HTR-8/SVneo (cell line): ENCODE measurements around the gene TGM3.

Source experiments
- DNase-seq: peaks from one replicate; pipeline ENCODE4 v3.0.0; 2011; ENCODE audit warnings: low spot score, mixed read lengths; ENCODE audit not compliant: insufficient read length
- FAIRE-seq: peaks from 2 replicates; lab custom pipeline; 2011; peaks lifted over from hg19 to GRCh38; lab: Jason Lieb, UNC

TGM3 gene

DNA sequence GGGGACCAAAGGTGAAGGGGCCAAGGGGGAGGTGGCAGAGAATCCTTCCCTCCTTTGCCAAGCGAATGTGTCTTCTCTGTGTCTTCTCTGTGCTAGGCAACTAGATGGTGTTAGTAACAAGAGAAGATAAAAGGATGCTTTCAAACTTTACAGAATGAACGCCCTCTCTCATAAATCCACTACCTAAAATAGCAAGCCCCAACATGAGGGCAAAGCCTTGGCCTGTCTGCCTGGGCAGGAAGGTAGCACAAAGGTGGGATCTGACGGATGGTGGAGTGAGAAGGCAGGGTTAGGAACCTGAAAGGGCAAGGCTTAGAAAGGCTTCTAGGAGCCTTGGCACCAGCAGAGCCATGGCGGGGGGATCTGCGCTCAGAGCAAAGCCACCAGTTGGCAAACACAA lies 13.6 kb upstream of the TGM3 start:
- FAIRE-seq, result no peak
- no peak for DNase-seq

DNA sequence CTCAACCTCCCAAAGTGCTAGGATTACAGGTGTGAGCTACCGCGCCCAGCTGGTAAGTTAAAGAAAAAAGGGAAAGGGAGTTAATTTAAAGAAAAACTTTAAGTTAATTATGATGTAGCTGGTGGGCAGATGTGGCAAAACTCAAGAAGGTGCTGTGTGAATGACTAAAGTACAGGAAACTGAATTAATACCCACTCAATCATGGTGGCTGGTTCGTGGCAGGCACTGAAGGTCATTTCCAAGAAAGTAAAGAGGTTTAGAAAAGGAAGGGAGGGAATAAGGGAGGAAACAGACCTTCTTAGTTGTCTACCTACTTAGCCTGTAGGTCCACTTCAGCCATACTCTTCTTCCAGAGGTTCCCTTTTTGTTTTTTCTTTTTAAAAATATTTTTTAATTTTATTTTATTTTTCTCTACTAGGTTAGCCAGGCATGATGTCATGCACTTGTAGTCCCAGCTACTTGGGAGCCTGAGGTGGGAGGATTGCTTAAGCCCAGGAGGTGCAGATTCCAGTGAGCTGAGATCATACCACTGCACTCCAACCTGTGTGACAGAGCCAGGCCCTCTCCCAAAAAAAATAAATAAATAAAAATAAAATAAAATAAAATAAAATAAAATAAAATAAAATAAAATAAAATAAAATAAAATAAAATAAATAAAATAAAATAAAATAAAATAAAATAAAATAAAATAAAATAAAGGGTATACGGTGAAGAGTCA lies 11.9 kb upstream of the TGM3 start:
- no peak for DNase-seq

DNA sequence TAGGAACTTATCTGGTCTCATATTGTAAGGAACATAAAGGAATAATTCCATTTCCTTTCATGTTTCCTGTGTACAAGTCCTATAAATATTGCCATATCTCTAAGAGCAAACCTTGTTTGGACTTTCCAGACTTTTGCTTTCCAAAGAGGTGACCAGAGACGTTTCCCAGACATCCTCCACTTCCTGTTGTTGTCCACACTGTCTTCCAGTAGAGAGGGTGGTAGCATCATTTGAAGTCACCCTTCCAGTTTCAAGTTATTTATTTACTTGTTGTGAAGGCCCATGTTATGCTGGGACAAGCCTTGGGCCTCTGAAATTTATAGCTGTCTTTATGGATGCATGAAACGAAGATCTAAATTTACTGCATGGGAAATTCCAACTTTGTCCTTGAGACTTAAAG lies 10.6 kb upstream of the TGM3 start:
- DNase-seq (no peak), FAIRE-seq (no peak)

More for the DNA sequence above, 11.9 kb upstream of the TGM3 start:
- no peak for FAIRE-seq

DNA sequence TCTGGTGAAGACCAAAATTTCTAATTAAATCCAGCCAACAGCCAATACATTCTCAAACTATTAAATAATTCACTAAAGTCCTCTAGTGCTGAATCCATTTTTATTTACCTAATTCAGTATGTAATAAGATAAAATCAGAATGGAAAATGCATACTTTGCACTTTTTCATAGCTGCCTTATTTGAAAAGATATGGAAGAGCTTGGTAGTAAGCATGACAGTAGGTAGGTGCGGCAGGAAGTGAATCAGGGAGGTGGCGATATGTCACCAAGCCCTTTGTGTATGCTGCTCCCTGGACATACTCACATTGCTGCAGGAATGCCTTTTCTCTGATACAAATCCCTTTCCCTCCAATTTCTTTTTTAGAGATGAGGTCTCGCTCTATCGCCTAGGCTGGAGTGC lies 10.2 kb upstream of the TGM3 start:
- FAIRE-seq (no peak), DNase-seq (no peak)

DNA sequence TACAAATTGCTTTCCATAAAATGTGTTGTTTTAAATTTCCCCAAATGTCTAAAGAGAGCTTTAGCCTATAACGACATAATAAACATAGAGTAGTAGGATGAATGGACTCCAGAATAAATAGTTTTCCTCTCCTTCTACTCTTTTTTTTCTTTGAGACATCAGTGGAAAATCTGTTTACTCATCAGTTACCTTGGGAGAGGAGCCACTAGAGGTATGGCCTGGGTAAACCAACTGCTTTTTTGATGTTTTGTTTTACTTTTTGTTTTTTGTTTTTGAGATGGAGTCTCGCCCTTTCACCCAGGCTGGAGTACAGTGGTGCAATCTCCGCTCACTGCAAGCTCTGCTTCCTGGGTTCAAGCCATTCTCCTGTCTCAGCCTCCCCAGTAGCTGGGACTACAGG lies 8.3 kb upstream of the TGM3 start:
- DNase-seq, result no peak
- no peak for FAIRE-seq

DNA sequence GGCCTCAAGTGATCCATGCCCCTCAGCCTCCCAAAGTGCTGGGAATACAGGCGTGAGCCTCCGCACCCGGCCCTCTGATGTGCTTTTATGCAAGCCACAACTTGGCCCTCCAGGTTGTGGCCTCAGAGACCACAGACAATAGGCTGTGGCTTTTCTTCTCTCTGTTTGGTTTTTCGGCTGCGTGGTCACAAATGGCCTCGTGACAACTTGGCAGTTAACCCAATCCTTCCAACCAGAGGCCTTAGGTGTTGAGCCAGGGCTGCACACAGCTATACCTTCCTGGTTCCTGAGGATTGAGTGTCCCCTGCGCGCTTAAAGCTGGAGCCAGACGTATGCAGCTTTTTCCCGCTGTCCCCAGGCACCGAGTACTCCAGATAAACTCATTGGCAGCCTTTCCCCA lies 6.3 kb upstream of the TGM3 start:
- no peak for FAIRE-seq
- DNase-seq, result no peak

DNA sequence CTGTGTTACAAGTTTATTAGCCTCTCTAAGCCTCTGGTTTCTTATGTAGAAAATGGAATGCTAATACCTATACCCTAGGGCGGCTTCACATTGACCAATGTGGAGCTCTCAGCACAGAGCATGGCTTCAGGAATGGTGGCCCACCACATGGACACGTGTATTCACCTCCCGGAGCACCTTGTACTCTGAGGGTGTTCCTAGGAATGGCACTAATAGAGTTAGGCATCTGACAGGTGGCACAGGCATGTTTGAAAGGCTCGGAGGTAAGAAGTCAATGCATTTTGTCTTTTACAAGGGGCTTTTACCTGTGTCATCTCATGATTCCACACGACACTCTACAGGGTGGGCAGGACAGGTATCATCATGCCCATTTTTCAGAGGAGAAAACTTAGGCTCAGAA lies 5.3 kb upstream of the TGM3 start:
- FAIRE-seq (no peak), DNase-seq (no peak)

DNA sequence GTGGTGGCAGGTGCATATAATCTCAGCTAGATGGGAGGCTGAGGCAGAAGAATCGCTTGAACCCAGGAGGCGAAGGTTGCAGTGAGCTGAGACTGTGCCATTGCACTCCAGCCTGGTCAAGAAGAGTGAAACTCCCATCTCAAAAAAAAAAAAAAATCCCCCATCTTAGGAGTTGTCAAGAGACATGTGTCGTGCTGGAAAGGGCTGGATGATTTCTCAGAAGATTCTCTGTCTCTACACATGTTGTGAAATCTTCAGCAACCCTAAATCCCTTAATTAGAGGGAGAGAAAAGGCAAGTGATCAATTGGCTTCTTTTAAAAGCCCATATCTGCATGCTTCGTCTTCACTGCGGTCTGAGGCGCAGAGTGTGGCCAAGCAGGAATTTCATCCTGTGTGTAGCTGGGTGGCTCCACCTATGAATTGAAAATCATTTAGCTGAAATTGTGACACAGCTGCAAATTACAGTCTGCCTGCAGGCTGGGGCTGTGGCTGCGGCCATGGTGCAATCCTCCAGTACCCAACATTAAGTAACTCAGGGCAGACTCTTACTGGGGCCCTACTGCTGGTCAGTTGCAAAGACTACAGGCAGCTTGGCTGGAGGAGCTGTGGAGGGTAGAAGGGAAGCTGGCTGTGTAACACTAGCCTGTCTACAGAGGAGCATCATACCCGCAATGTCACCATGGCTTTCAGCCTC lies 3.2 kb upstream of the TGM3 start:
- FAIRE-seq (no peak), DNase-seq (no peak)

DNA sequence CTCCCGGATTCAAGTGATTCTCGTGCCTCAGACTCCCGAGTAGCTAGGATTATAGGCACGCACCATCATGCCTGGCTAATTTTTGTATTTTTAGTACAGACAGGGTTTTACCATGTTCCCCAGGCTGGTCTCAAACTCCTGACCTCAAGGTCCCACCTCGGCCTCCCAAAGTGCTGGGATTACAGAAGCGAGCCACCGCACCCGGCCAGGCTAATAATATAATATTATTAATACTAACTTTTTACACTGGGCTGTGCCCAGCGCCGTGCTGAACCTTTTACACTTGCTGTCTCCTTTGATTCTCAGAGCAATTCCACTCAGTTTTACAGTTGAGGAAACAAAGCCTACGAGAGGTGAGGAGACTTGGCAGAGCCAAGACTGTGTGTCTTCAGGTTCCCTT lies 2.3 kb upstream of the TGM3 start:
- DNase-seq, result no peak
- FAIRE-seq, result no peak

DNA sequence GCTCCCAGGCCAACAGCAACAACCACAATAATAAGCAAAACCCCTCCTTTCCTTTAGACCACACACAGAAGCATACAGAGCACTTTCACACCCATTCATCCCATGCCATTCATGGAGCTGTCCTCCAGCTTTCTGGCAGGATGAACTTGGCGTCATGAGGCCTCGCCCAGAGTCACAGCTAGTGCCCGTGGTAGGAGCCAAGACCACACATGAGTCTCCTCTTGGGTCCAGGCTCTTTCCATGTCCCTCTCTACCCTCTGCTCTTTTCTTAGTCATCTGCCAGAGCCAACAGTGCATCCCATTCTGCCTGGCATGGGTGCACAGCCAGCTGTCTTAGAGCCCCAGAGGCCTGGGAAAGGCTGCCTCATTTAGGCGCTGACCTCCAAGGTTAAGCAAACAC lies 1.8 kb upstream of the TGM3 start:
- no peak for DNase-seq
- FAIRE-seq, result no peak

DNA sequence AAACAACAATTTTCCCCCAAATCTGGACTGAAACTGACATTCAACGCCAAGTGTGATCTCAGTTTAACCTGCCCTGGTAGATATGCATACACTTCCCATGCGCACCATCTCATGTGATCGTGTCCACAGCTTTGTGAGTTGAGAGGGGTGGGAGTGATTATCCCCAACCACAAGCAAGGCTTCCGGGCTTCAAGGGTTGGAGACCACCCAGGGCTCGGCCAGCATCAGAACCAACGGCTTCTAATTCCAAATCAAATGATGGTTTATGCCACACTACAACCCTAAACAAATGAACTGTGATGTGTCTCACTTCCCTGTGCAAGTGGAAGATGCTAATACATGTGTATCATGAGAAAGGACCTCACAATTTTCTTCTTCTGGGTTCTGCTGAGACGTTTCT lies 515 bp upstream of the TGM3 start:
- no peak for FAIRE-seq
- no peak for DNase-seq

DNA sequence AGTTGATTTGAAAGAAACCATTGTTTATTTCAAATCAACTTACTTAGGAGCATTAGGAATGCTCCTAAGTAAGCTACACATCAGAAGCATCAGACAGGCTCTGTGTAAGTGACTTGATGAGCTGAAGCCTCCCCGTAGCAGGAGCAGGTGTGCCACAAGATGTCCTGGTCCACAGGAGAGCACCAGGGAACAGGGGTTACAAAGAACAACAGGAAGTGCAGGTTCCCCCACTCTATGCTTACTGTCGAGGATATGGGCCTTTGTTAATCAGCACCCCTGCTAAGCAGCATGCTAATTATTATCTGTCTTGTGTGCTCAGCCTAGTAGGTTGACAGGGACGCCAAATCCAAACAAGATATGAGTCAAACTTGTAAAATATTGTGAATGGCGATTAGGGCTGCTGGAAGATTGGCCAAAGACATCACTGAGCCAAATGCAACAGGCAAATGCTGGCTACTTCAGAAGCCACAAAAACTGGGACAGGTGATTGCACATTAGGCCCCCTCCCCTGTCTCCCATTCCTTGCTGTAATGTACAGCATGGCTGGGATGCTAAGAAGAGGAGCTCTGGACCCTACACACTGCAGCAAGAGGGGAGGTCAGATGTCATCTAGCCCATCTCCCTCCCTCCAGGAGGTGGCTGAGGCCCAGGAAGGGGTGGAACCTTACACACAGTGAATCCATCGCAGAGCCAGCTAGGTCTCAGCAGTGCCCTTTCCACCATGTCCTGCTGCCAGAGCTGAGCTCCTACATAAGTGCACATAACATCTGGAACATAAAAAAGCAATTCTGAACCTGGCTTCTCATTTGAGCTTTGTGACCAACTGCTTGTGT lies 939 bp downstream of the TGM3 start:
- FAIRE-seq (no peak), DNase-seq (no peak)

DNA sequence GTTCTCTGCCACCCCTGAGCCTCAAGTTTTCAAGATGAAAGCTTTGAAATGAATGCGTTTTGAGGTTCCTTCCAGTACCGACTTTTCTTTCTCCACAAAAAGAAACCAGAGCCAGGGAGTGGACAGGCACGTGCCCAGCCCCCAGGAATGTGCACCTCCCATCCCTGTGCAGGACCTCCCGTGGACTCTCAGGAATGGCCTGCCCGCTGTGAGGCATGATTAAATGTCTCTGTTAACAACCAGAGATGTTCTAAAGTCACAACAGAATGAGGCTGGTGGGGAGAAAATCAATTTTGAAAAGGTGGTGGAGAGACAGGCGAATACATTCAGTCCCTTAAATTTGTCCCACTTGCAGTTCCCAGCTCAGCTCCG lies 1.5 kb downstream of the TGM3 start:
- DNase-seq, result no peak
- no peak for FAIRE-seq

DNA sequence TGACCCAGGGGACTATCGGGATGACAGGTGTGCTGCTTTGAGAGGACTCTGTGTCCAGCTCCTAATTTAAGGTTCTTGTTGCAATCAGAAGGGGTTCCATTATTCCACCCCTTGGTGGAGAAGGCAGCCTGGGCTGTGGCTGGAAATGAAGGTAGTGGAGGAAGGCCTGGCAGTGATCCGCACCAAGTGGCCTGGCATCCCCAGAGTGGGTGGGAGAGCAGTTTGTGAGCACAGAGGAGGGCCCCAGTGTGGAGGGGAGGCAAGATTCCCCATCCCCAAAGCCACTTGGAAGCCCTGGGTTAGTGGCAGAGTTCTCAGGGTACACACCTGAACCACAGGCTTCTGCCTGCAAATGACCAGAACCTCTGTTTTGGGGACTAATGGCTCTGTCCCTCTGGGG lies 2.3 kb downstream of the TGM3 start:
- FAIRE-seq (no peak), DNase-seq (no peak)

DNA sequence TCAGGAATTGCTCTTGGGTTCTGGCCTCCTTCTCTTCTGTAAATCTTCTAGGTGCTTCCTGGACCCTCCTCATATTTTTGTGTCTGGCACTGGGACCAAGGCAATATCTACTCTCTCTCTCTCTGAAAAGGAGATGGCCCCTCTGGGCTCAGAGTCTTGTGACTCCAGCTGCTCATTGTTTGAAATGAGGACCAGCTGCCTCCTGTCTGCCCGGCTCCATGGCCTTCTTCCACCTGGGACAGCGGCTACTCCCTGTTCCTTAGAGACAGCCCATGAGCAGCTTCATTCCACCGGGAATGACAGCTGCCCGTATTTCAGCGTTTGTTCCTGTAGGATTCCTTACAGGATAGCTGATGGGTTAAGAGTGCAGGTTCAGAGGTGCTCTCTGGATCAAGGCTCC lies 2.9 kb downstream of the TGM3 start:
- no peak for FAIRE-seq

DNA sequence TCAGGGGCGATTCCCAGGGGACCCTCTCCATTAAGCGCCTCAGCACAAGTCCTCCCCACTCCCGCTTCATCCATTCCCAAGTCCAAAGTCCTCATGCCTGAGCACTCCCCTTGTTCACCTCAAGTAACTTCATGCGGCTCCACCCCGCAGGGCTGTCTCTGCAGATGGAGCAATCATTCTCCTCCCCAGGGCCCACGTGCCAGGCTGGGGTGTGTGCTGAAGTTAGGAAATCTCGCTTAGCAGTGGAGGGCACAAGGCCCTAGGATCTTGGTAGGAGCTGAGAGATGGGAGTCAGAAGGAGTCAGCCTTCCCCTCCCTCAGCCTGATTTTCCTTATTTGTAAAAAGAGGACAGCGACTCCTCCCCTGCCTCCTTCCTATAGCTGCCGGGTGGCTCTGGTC lies 3.5 kb downstream of the TGM3 start:
- DNase-seq (no peak), FAIRE-seq (no peak)

More for the DNA sequence above, 2.9 kb downstream of the TGM3 start:
- no peak for DNase-seq

DNA sequence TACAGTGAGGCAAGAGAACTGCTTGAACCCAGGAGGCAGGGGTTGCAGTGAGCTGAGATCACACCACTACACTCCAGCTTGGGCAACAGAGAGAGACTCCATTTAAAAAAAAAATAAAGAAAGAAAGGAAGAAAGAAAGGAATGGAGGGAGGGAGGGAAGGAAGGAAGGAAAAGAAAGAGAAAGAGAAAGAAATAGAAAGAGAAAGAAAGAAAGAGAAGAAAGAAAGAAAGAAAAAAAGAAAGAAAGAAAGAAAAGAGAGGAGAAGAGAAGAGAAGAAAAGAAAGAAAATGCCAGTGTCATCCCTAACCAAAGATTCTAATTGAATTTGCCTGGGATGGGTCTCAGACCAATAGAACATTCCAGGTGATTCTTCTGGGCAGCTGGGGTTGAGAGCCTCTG lies 4.2 kb downstream of the TGM3 start:
- DNase-seq (no peak), FAIRE-seq (no peak)

DNA sequence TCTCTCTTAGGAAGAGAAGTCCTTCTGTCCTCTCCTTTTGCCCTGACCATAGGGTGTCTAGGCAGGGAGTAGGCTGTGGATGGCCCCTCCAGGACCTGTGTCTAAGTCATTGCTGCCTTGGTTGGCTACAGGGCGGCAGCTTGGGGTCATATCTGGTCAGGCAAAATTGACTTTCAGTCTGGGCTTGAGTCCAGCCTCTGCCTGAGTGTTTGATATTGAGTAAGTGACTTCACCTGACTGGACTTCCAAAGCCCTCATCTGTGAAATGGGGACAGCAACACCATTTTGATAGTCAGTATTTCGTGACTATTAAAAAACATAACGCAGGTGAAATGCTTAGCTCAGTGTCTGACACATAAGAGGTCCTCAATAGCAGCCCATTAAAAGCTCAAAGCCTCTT lies 4.6 kb downstream of the TGM3 start:
- FAIRE-seq, result no peak
- DNase-seq, result no peak

DNA sequence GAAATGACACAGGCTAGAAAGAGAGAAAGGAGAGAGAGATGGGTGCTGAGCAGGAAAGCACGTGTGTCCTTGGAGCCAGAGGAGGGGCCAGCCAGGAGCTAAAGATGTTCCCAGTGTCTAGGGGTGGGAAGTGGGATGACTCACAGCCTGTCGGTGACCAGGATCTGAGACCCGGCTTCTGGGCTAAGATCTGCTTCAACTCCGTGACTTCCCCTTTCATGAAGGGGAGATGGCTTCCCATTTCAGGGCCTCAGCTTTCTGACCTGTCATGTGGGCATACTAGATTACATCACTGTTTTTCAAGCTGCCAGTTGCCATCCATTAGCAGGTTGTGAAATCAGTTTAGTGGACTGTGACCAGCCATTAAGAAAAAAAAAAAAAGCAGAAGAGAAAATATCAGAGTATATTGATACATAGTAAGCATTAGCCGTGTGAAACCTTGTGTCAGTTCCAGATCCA lies 5.4 kb downstream of the TGM3 start:
- DNase-seq, result peak; percentile 41
- no peak for FAIRE-seq

DNA sequence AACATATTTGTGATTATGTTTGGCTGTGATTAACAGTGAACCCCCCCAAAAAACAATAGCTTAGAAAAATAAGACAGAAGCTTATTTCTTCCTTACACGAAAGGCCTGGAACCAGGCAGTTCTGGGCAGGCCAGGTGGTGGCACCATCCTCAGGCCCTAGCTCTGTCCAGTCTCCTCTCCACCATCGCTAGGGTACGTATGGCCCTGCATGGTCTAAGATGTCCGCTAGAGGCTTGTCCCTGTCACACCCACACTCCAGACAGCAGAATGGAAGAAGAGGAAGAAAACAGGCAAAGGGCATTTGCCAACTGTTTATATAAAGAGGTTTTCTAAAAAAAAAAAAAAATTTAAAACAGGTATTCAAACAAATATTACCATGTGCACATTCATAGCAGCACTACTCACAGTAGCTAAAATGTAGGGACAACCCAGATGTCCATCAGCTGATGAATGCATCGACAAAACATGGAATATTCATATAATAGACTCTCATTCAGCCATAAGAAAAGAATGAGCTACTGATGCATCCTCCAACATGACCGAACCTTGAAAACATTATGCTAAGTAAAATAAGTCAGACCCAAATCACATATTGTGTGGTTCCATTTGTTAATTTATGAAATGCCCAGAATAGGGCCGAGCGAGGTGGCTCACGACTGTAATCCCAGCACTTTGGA lies 6.7 kb downstream of the TGM3 start:
- no peak for FAIRE-seq
- no peak for DNase-seq

DNA sequence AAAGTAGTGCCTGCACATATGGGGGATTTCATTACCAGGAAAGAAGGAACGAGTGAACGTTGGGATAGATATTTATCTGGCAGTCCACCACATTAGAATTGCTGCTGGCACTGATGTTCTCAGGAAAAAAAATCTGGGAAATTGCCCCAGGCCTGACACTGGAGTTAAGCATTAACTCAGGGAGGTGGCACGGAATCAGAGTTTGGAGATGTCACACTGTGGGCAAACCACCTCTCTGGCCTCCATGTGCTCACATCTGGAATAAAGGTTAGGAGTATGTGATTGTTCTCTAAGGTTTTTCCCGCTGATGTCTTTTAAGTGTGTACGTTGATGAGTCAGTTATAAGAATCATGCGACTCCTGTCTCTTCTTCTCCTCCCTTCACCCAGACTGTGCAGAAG lies 7.9 kb downstream of the TGM3 start:
- FAIRE-seq (no peak), DNase-seq (no peak)
